Measurements from ENCODE around the gene CMTR2. TPM values are rescaled to one million over a fixed set of nuclear protein-coding genes. Genes with fewer than 3 reads are reported as not detected.

The CMTR2 gene
- total RNA-seq, 4 donors from 2014 or later = 18.2 to 50.6 (median 37.0) TPM

DNA sequence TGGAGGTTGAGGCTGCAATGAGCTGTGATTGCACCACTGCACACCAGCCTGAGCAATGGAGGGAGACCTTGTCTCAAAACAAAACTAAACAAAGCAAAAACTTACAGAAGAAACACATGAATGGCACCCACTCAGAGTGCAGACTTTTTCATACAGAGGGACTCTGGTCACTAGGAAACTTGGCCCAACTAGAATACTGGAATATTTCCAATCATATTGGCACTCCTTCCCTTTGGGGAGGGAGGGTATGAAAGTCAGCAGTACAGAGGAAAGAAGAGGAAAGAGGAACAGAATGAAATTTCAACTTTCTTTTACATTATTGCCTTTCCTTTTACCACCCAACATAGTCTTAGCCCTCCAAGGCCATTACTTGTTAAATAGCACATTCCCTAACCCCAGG is 28.2 kb downstream of the CMTR2 start:
- Histone ChIP-seq H3K36me3 (no peaks in the 10 kb centered on the region), H3K4me1 (no peaks in the 10 kb centered on the region), H3K27me3 (no peaks in the 10 kb centered on the region), H3K4me3 (no peak overlapping the region), H3K9me3 (no peaks in the 10 kb centered on the region), H3K27ac (no peak overlapping the region)
- DNase-seq = no peak
- no peak for TF ChIP-seq POLR2A (IDR thresholded peaks at IDR 0.05)
- TF ChIP-seq, protein P1, sequence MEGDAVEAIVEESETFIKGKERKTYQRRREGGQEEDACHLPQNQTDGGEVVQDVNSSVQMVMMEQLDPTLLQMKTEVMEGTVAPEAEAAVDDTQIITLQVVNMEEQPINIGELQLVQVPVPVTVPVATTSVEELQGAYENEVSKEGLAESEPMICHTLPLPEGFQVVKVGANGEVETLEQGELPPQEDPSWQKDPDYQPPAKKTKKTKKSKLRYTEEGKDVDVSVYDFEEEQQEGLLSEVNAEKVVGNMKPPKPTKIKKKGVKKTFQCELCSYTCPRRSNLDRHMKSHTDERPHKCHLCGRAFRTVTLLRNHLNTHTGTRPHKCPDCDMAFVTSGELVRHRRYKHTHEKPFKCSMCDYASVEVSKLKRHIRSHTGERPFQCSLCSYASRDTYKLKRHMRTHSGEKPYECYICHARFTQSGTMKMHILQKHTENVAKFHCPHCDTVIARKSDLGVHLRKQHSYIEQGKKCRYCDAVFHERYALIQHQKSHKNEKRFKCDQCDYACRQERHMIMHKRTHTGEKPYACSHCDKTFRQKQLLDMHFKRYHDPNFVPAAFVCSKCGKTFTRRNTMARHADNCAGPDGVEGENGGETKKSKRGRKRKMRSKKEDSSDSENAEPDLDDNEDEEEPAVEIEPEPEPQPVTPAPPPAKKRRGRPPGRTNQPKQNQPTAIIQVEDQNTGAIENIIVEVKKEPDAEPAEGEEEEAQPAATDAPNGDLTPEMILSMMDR (IDR thresholded peaks at IDR 0.05) = no peak

DNA sequence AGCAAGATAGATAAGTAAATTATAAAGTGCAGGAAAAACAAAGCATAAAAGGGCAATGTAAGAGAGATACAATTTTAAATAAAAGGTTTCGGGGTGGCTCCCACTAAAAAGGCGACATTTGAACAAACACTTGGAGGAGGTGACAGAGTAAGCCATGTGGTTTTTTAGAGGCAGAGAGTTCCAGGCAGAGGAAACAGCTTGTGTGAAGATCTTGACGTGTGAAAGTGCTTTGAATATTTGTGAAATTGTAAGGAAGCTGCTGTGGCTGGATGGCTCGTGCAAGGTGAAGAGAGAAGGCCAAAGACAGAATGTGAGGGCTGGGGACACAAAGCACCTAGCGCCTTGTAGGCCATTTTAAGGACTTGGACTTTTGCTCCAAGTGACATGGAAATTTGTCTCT is 30.1 kb downstream of the CMTR2 start:
- Histone ChIP-seq H3K9me3 (no peaks in the 10 kb centered on the region), H3K27me3 (no peaks in the 10 kb centered on the region), H3K4me1 (no peaks in the 10 kb centered on the region), H3K27ac (no peak overlapping the region), H3K36me3 (no peaks in the 10 kb centered on the region), H3K4me3 (no peak overlapping the region)
- no peak for DNase-seq
- TF ChIP-seq, protein P1 (IDR thresholded peaks at IDR 0.05) = no peak
- no peak for TF ChIP-seq POLR2A (IDR thresholded peaks at IDR 0.05)

DNA sequence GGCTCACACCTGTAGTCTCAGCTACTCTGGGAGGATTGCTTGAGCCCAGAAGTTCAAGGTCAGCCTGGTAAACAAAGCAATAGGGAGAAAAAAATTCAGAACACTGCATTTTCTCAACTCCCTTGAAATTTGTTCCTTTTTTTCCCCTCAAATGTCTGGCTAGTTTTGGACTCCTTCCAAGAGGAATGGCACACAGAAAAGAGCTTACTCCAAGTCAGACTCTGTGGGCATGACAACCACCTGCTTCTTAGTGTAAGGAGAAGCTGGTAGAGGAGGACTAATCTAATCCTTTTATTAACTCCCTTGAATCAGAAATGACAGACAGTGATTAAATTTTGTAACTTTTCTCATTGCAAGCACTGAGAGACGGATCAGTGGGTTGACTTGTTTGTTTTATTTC is 30.8 kb downstream of the CMTR2 start:
- H3K4me1 ChIP-seq = no peaks in the 10 kb centered on the region
- H3K9me3 ChIP-seq = no peaks in the 10 kb centered on the region
- no peaks in the 10 kb centered on the region for H3K27me3 ChIP-seq
- H3K27ac ChIP-seq = no peak overlapping the region
- no peak overlapping the region for H3K4me3 ChIP-seq
- no peak for DNase-seq
- TF ChIP-seq, protein P1 (IDR thresholded peaks at IDR 0.05) = no peak
- no peak for TF ChIP-seq POLR2A (IDR thresholded peaks at IDR 0.05)
- H3K36me3 ChIP-seq = no peaks in the 10 kb centered on the region

DNA sequence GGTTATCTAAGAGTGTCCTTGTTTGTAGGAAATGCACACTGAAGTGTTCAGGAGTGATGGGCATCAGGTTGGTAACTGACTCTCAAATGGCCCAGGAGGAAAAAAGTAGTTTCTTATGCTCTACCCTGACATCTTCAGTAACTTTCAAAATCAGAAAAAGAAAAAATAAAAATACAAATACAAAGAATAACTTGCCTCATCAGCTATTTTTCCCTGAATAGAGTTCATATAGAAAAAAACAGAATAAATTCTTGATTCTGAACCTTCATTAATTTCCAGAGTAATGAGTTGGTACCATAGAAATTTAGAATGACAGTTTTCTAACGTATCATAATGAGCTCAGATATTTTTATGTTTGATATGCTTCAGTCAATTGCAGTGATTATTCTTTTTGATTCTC is 31.4 kb downstream of the CMTR2 start:
- Histone ChIP-seq H3K4me3 (no peak overlapping the region), H3K27me3 (no peaks in the 10 kb centered on the region), H3K27ac (no peak overlapping the region), H3K9me3 (no peaks in the 10 kb centered on the region), H3K36me3 (no peaks in the 10 kb centered on the region), H3K4me1 (no peaks in the 10 kb centered on the region)
- no peak for DNase-seq
- TF ChIP-seq POLR2A (IDR thresholded peaks at IDR 0.05) = no peak
- TF ChIP-seq, protein P1 (IDR thresholded peaks at IDR 0.05) = no peak

DNA sequence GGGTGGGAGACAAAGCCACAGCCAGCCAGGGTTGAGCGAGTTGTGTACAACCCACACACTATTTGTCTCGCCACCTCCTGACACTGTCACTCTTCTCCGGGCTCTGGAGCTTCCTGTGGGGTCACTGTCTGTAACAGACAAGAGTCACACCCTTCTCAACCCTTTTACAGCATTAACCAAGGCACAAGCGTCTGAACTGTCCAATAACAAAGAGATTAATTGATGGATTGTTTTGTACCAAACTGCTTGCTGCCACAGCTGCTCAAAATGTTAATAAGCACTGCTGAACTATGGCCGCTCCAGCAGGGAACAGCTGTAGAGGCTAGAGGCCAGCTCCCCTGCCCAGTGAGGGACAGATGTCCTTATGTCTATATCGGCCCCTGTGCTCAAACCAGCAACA is 33.5 kb downstream of the CMTR2 start:
- no peak for DNase-seq
- TF ChIP-seq, protein P1 (IDR thresholded peaks at IDR 0.05) = no peak
- TF ChIP-seq POLR2A (IDR thresholded peaks at IDR 0.05) = no peak
- no peaks in the 10 kb centered on the region for H3K27me3 ChIP-seq
- H3K4me1 ChIP-seq = no peaks in the 10 kb centered on the region
- no peaks in the 10 kb centered on the region for H3K36me3 ChIP-seq
- no peak overlapping the region for H3K4me3 ChIP-seq
- H3K27ac ChIP-seq = peak overlapping the region in 1 of 4 donors; percentile 12
- H3K9me3 ChIP-seq = no peaks in the 10 kb centered on the region

Measured in Peyer's patch (tissue), 4 donors.